GM12878 (cell line): ENCODE results near the gene AGAP9.
"Not testable (repeated sequence)": the region's sequence is repeated elsewhere in the genome, so short reads cannot be mapped to it uniquely, and the experiment has no call there.

Experiments
- ATF7 ChIP-seq: fragments of 450-650 bp; IDR thresholded peaks from 2 replicates; pipeline ENCODE4 v1.6.1; 2016; ENCODE audit warnings: low read depth, mild to moderate bottlenecking
- ESRRA ChIP-seq: IDR thresholded peaks from 2 replicates; pipeline ENCODE4 v1.6.1; 2012; ENCODE audit warnings: mild to moderate bottlenecking, low read length, improper control_type of control experiment
- EZH2 ChIP-seq: IDR thresholded peaks from 2 replicates; pipeline ENCODE4 v1.6.1; 2012; ENCODE audit warnings: low read depth, mild to moderate bottlenecking, control low read depth, inconsistent platforms, low read length, borderline replicate concordance; ENCODE audit not compliant: control insufficient read depth
- FOXK2 ChIP-seq: fragments of 450-650 bp; IDR thresholded peaks from 2 replicates; pipeline ENCODE4 v1.6.1; 2017; ENCODE audit warnings: mild to moderate bottlenecking, moderate library complexity
- NFYB ChIP-seq: IDR thresholded peaks from 2 replicates; pipeline ENCODE4 v1.6.1; 2011; ENCODE audit warnings: low read depth, mild to moderate bottlenecking, low read length, improper control_type of control experiment, moderate library complexity; ENCODE audit not compliant: insufficient read depth
- RAD51 ChIP-seq: fragments of 450-650 bp; IDR thresholded peaks from 2 replicates; pipeline ENCODE4 v1.6.1; 2016; ENCODE audit warnings: moderate library complexity, mild to moderate bottlenecking, inconsistent platforms
- TF ChIP-seq, protein P1 (sequence below), 3 experiments: IDR thresholded peaks in 2 of 3; conservative IDR thresholded peaks in 1 of 3; 2 replicates each; pipeline ENCODE4 v1.5.1; 2011; ENCODE audit warnings: low read depth in 3 of 3, low read length in 3 of 3, mild to moderate bottlenecking in 3 of 3, control low read depth in 2 of 3, moderate library complexity in 2 of 3, inconsistent platforms in 1 of 3, mixed read lengths in 1 of 3; ENCODE audit not compliant: control insufficient read depth in 2 of 3, insufficient read depth in 1 of 3; ENCODE audit errors: extremely low read depth in 1 of 3
- TF ChIP-seq, protein P2 (sequence below): IDR thresholded peaks from 2 replicates; pipeline ENCODE4 v1.6.1; 2011; ENCODE audit warnings: mild to moderate bottlenecking, low read depth, low read length, moderate library complexity; ENCODE audit not compliant: insufficient replicate concordance

DNA sequence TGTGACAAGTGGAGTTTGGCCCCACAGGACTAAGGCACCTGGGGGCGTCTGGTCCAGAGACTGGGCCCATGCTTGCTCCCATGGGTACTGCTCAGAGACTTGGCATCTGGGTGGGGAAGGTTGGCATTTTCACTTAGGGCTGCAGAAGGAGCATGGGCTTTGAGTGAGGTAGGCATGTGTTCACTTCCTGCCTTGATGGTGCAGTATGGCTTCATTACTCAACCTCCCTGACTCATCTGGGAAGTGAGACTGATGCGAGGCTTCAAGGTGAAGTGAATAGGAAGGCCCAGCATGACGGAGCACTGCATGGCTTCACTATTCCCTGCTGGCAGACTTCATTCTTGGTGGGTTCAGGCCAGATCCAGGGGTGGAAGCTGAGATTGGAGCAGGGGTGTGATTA lies 50.8 kb downstream of the AGAP9 start:
- TF ChIP-seq, protein P1, sequence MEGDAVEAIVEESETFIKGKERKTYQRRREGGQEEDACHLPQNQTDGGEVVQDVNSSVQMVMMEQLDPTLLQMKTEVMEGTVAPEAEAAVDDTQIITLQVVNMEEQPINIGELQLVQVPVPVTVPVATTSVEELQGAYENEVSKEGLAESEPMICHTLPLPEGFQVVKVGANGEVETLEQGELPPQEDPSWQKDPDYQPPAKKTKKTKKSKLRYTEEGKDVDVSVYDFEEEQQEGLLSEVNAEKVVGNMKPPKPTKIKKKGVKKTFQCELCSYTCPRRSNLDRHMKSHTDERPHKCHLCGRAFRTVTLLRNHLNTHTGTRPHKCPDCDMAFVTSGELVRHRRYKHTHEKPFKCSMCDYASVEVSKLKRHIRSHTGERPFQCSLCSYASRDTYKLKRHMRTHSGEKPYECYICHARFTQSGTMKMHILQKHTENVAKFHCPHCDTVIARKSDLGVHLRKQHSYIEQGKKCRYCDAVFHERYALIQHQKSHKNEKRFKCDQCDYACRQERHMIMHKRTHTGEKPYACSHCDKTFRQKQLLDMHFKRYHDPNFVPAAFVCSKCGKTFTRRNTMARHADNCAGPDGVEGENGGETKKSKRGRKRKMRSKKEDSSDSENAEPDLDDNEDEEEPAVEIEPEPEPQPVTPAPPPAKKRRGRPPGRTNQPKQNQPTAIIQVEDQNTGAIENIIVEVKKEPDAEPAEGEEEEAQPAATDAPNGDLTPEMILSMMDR (IDR thresholded peaks at IDR 0.05 in 2 of 3, conservative IDR thresholded peaks at IDR 0.05 in 1 of 3; ENCODE audit: control insufficient read depth in 2 of 3, extremely low read depth in 1 of 3, insufficient read depth in 1 of 3, low read depth in 3 of 3, low read length in 3 of 3): not testable (repeated sequence)
- not testable (repeated sequence) for TF ChIP-seq ATF7, EZH2, NFYB, FOXK2, ESRRA, RAD51
- TF ChIP-seq, protein P2, sequence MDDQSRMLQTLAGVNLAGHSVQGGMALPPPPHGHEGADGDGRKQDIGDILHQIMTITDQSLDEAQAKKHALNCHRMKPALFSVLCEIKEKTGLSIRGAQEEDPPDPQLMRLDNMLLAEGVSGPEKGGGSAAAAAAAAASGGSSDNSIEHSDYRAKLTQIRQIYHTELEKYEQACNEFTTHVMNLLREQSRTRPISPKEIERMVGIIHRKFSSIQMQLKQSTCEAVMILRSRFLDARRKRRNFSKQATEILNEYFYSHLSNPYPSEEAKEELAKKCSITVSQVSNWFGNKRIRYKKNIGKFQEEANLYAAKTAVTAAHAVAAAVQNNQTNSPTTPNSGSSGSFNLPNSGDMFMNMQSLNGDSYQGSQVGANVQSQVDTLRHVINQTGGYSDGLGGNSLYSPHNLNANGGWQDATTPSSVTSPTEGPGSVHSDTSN: not testable (repeated sequence)
